NOMO-1 (cell line): ENCODE measurements around the gene HSPA6.
"Not testable (repeated sequence)": the region's sequence is repeated elsewhere in the genome, so short reads cannot be mapped to it uniquely, and the experiment has no call there.

Experiments
- DNase-seq, 2 experiments: peaks; one replicate each; lab custom pipeline; 2025; ENCODE audit not compliant: unreplicated experiment in 2 of 2; lab: John Stamatoyannopoulos, UW

Gene HSPA6

GRCh38 chr1:161531986-161532643 lies 7.8 kb downstream of the HSPA6 start:
- DNase-seq, result peak in 1 of 2 experiments; percentile 13

- peak; percentile 30 to 52 for DNase-seq
These were observed 8.6 kb downstream of the HSPA6 start for GRCh38 chr1:161532644-161533567.

- not testable (repeated sequence) for DNase-seq
These were observed 12.8 kb downstream of the HSPA6 start for GRCh38 chr1:161537068-161537669.

- DNase-seq, result not testable (repeated sequence)
These were observed 14.7 kb downstream of the HSPA6 start for GRCh38 chr1:161538925-161539479.

- peak; percentile 73 to 87 for DNase-seq
These were observed 15.6 kb downstream of the HSPA6 start for GRCh38 chr1:161539731-161540569.

- DNase-seq, result peak in 1 of 2 experiments; percentile 40
These were observed 16.2 kb downstream of the HSPA6 start for GRCh38 chr1:161540570-161540960.

GRCh38 chr1:161542091-161542559 lies 17.8 kb downstream of the HSPA6 start:
- not testable (repeated sequence) for DNase-seq

GRCh38 chr1:161543125-161543524 lies 18.8 kb downstream of the HSPA6 start:
- not testable (repeated sequence) for DNase-seq

GRCh38 chr1:161545005-161545731 lies 20.8 kb downstream of the HSPA6 start:
- DNase-seq, result not testable (repeated sequence)

GRCh38 chr1:161547995-161548741 lies 23.8 kb downstream of the HSPA6 start:
- not testable (repeated sequence) for DNase-seq

- DNase-seq, result not testable (repeated sequence)
These were observed 24.5 kb downstream of the HSPA6 start for GRCh38 chr1:161548749-161549406.

- DNase-seq, result no peak
These were observed 25.3 kb downstream of the HSPA6 start, which contains the start of gene FCGR3A for GRCh38 chr1:161549652-161550051. Gene FCGR3A, minus strand, starts transcription at chr1:161549818. Its CDS starts 82 bp downstream, at chr1:161549736.

- DNase-seq, result not testable (repeated sequence)
These were observed 26.6 kb downstream of the HSPA6 start for GRCh38 chr1:161550942-161551341.

GRCh38 chr1:161553631-161554030 lies 29.3 kb downstream of the HSPA6 start:
- not testable (repeated sequence) for DNase-seq

GRCh38 chr1:161554340-161554739 lies 30.0 kb downstream of the HSPA6 start:
- peak in 1 of 2 experiments; percentile 41 for DNase-seq

GRCh38 chr1:161554815-161555417 lies 30.6 kb downstream of the HSPA6 start:
- peak in 1 of 2 experiments; percentile 20 for DNase-seq

- DNase-seq, result not testable (repeated sequence)
These were observed 31.8 kb downstream of the HSPA6 start for GRCh38 chr1:161556143-161556542.
